Cerebellar cortex (tissue), 1 donor: ENCODE results near the gene AFF2.

Experiments used
- DNase-seq: peaks from one replicate; pipeline ENCODE4 v3.0.0-alpha.2; 2015; ENCODE audit warnings: low spot score

Gene AFF2

GRCh38 chrX:148500423-148501385 lies at the start of gene AFF2:
Gene AFF2 (plus strand): TSS chrX:148500617. CDS start chrX:148501098, 481 bp downstream.
- DNase-seq, result peak; percentile 33

GRCh38 chrX:148457279-148457678 lies 43.1 kb upstream of the AFF2 start:
- no peak for DNase-seq

DNA sequence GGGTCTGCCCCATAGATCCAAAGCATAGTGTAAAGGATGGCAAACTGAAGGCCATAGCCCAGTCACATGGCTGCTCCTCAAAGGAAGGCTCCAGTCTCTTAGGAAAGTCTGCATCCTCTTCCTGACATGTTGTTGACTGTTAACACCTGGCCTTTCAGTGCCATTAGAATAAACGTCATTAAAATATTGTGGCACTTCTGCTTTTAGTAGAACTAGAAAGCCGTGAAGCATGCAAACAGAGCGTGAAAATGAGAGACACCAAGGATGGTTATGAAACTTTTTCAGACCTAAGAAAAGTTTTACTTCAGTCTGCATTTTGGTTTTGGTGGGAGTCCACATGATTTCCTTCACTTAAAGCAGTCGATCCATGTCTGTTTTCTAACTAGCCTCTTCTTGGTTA lies 41.1 kb upstream of the AFF2 start:
- DNase-seq, result no peak

GRCh38 chrX:148466292-148466691 lies 34.1 kb upstream of the AFF2 start:
- no peak for DNase-seq

- no peak for DNase-seq
These were observed 30.1 kb upstream of the AFF2 start for GRCh38 chrX:148470324-148470723.

- DNase-seq, result no peak
These were observed 26.4 kb upstream of the AFF2 start for GRCh38 chrX:148474030-148474429.

- no peak for DNase-seq
These were observed 8.4 kb upstream of the AFF2 start for GRCh38 chrX:148492057-148492456.

GRCh38 chrX:148495176-148495575 lies 5.2 kb upstream of the AFF2 start:
- no peak for DNase-seq

- peak; percentile 46 for DNase-seq
These were observed 2.4 kb upstream of the AFF2 start for GRCh38 chrX:148498067-148498466.

- peak; percentile 24 for DNase-seq
These were observed 587 bp upstream of the AFF2 start for GRCh38 chrX:148499638-148500422.

- peak; percentile 10 for DNase-seq
These were observed 1.1 kb downstream of the AFF2 start for GRCh38 chrX:148501386-148502066.

- DNase-seq, result no peak
These were observed 4.1 kb downstream of the AFF2 start for GRCh38 chrX:148504506-148504905.

GRCh38 chrX:148507418-148507817 lies 7.0 kb downstream of the AFF2 start:
- DNase-seq, result no peak

- no peak for DNase-seq
These were observed 12.0 kb downstream of the AFF2 start for GRCh38 chrX:148512453-148512852.

- no peak for DNase-seq
These were observed 13.2 kb downstream of the AFF2 start for GRCh38 chrX:148513661-148514060.

DNA sequence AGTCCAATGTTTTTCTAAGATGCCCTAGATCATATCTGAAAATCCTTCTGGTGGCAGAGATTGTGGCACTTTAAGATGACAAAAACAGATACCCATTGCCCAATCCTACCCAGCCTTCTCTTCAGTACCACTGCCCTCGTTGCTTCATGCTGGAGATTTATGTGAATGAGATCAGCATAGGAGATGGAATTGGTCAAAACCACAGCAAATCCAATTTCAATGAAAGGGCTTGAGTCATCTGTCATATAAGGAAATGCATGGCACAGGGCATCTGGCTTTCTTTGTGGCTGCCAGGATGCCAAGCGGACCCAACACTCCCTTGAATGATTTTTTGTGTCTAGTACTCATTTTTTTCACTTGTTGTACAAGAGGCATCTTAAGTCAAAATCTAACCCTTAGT lies 16.8 kb downstream of the AFF2 start:
- DNase-seq, result no peak

DNA sequence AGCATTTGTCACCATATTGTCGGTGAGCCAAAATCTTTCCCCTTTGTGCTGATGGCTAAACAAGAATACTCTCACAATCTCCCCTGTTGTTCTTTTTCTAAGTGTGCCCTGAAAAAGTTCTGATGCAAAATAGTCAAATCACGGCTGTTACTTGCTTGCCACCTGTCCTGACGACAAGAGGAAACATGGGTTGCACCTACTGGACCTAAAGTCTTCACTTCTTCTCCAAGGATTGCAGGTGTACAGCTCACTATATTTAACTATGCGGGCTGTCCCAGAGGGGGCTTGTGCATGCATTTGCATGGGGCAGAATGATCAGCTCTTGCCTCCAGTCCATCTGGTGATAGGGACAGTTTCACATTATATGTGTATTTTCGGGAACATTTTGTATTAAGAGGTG lies 21.6 kb downstream of the AFF2 start:
- DNase-seq, result no peak

GRCh38 chrX:148523303-148524080 lies 23.1 kb downstream of the AFF2 start:
- no peak for DNase-seq

- DNase-seq, result no peak
These were observed 30.2 kb downstream of the AFF2 start for GRCh38 chrX:148530464-148531077.

DNA sequence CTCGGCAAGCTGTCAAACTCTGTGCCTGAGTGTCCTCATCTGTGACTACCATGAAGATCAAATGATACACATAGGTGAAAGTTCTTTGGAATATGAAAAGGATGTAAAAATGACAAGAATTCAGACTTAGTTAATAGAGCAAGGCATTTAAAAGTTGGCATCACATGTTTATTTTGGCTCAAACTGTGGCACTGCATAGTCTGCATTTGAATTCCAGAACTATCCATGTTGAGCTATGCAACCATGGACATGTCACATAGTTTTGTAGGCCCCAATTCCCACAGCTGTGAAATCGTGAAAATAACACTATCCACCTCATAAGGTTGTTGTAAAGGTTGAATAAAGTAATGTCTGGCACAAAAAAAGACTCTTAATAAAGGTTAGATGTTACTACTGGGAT lies 33.9 kb downstream of the AFF2 start:
- DNase-seq, result no peak

- DNase-seq, result no peak
These were observed 35.2 kb downstream of the AFF2 start for GRCh38 chrX:148535639-148536038.
